ENCODE data around the gene ITGA3. TPM values are rescaled to one million over a fixed set of nuclear protein-coding genes. Genes with fewer than 3 reads are reported as not detected.

The ITGA3 gene
- total RNA-seq, 2 experiments from 2014 or later: 2.3 to 2.4 TPM

DNA sequence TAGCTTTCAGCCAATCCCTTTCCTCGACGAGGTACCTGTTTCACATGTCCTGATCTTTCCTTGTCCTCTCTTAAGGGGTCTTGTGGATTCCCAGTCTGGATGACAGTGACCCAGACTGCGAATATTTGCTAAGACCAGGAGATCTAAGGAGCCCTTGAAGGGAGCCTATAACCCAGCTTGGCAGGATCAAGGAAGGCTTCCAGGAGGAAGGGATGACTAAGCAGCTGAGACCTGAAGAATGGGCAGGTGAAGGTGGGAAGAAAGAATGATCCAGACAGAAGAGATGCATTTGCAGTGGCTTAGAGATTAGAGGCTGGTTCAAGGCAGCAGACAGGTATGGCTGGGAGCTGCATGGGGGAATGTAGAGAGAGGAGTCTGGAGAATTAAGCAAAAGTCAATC, 37.3 kb downstream of the ITGA3 start:
- Mint-ChIP-seq H3K4me3 (peak overlapping the region; percentile 96), H3K36me3 (ENCODE audit: low read depth) (peaks cover 18% of the 10 kb centered on the region), H3K4me1 (ENCODE audit: low read depth) (peaks cover 31% of the 10 kb centered on the region), H3K27ac (no peak overlapping the region), H3K9me3 (no peaks in the 10 kb centered on the region), H3K27me3 (no peaks in the 10 kb centered on the region)
- ChIA-PET POLR2A (interaction anchor here (1.2 to 1.5 kb wide), 2 partner anchors 22 to 59 kb away, joined by 4 to 5 read pairs; no protein-coding TSS in a partner anchor), CTCF (interaction anchor here (1.3 to 2.0 kb wide), 7 partner anchors 22 to 204 kb away, joined by 4 to 11 read pairs (median 6); partner anchors contain the start of gene ITGA3)
- TF ChIP-seq, protein P1, sequence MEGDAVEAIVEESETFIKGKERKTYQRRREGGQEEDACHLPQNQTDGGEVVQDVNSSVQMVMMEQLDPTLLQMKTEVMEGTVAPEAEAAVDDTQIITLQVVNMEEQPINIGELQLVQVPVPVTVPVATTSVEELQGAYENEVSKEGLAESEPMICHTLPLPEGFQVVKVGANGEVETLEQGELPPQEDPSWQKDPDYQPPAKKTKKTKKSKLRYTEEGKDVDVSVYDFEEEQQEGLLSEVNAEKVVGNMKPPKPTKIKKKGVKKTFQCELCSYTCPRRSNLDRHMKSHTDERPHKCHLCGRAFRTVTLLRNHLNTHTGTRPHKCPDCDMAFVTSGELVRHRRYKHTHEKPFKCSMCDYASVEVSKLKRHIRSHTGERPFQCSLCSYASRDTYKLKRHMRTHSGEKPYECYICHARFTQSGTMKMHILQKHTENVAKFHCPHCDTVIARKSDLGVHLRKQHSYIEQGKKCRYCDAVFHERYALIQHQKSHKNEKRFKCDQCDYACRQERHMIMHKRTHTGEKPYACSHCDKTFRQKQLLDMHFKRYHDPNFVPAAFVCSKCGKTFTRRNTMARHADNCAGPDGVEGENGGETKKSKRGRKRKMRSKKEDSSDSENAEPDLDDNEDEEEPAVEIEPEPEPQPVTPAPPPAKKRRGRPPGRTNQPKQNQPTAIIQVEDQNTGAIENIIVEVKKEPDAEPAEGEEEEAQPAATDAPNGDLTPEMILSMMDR (IDR thresholded peaks at IDR 0.05): no peak
- Histone ChIP-seq H3K9me3 (ENCODE audit: control insufficient read depth in 1 of 2, insufficient read depth in 1 of 2, low read length in 2 of 2) (no peaks in the 10 kb centered on the region), H3K4me1 (ENCODE audit: insufficient read depth, low read length) (peaks cover 25% of the 10 kb centered on the region), H3K4me3 (ENCODE audit: low read length) (no peak overlapping the region), H3K27ac (ENCODE audit: low read depth in 1 of 2, low read length in 2 of 2) (no peak overlapping the region), H3K27me3 (ENCODE audit: control insufficient read depth in 1 of 2, insufficient read depth in 2 of 2, low read length in 2 of 2) (no peaks in the 10 kb centered on the region), H3K36me3 (ENCODE audit: insufficient read depth, low read length) (peaks cover 9% of the 10 kb centered on the region)
- intact Hi-C loops (cut with DNase I, micrococcal nuclease): loop anchor here in 1 of 2 experiments (1.0 to 10.0 kb wide), 4 partner anchors 36 to 388 kb away; partner anchors contain the start of genes ITGA3, SLC35B1 and TMEM92
- DNase-seq: no peak
- no peak for ATAC-seq (ENCODE audit: poor library complexity)

DNA sequence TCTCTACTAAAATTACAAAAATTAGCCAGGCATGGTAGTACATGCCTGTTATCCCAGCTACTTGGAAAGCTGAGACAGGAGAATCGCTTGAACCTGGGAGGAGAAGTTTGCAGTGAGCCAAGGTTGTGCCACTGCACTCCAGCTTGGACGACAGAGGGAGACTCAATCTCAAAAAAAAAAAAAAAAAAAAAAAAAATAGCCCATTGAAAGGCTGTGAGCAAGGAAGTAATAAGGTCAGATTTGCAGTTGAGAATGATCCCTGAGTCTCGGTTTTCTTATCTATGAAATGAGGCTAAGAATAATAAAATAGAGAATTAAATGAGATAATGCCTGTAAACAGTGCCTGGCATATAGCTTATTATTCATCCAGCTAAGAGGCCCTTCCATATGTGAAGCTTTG, 37.9 kb downstream of the ITGA3 start:
- Histone ChIP-seq H3K27ac (ENCODE audit: low read depth in 1 of 2, low read length in 2 of 2) (peak overlapping the region in 1 of 2 donors; percentile 83), H3K9me3 (ENCODE audit: control insufficient read depth in 1 of 2, insufficient read depth in 1 of 2, low read length in 2 of 2) (no peaks in the 10 kb centered on the region), H3K4me3 (ENCODE audit: low read length) (no peak overlapping the region), H3K36me3 (ENCODE audit: insufficient read depth, low read length) (peaks cover 14% of the 10 kb centered on the region), H3K4me1 (ENCODE audit: insufficient read depth, low read length) (peaks cover 25% of the 10 kb centered on the region), H3K27me3 (ENCODE audit: control insufficient read depth in 1 of 2, insufficient read depth in 2 of 2, low read length in 2 of 2) (no peaks in the 10 kb centered on the region)
- Mint-ChIP-seq H3K9me3 (no peaks in the 10 kb centered on the region), H3K36me3 (ENCODE audit: low read depth) (peaks cover 23% of the 10 kb centered on the region), H3K27me3 (no peaks in the 10 kb centered on the region), H3K27ac (peak overlapping the region; percentile 88), H3K4me1 (ENCODE audit: low read depth) (peaks cover 31% of the 10 kb centered on the region), H3K4me3 (peak overlapping the region; percentile 96)
- ATAC-seq (ENCODE audit: poor library complexity) (no peak), DNase-seq (no peak)
- POLR2A ChIA-PET: interaction anchor here (0.8 to 1.5 kb wide), 13 partner anchors 10 to 1201 kb away, joined by 3 to 14 read pairs (median 4); partner anchors contain the start of genes ATP5MC1, ITGA3 and PPP1R9B
- CTCF ChIA-PET: interaction anchor here (0.6 to 2.0 kb wide), 23 partner anchors 9 to 686 kb away, joined by 3 to 17 read pairs (median 6); partner anchors contain the start of genes ITGA3, LRRC59 and SAMD14
- TF ChIP-seq, protein P1 (IDR thresholded peaks at IDR 0.05): no peak
- intact Hi-C loops (cut with DNase I, micrococcal nuclease): loop anchor here (1.0 to 10.0 kb wide), 5 partner anchors 37 to 389 kb away; partner anchors contain the start of genes ITGA3 (in 1 of the 2), SLC35B1 (in 1 of the 2) and TMEM92 (in 1 of the 2)

DNA sequence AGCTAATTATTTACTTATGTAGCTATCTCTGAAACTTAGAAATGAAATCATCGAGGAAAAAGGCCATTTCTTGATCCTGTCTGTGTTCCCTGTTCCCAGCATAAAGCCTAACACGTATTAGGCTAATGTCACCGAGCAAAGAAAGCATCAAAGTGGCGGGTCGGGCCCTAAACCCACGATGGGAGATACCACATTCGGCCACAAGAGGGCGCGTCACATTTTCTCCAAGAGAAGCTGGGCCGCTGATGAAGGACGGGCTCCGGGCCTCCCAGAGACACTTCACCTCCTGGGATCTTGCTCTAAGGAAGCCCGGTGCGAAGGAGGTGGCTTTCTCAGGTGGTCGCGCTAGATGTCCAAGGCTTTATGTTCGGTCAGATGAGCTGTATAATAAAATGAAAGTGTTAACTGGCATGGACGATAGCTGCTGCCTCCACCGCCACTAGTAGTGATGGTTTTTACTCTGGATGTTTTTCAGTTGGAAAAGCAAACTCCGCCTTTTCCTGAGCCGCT, 38.4 kb downstream of the ITGA3 start:
- CTCF ChIA-PET: interaction anchor here (0.6 to 2.0 kb wide), 27 partner anchors 9 to 686 kb away, joined by 3 to 17 read pairs (median 6); partner anchors contain the start of genes ITGA3, LRRC59 and SAMD14
- intact Hi-C loops (cut with DNase I, micrococcal nuclease): loop anchor here (1.0 to 10.0 kb wide), 5 partner anchors 37 to 389 kb away; partner anchors contain the start of genes ITGA3 (in 1 of the 2), SLC35B1 (in 1 of the 2) and TMEM92 (in 1 of the 2)
- no peaks in the 10 kb centered on the region for H3K27me3 ChIP-seq (ENCODE audit: control insufficient read depth in 1 of 2, insufficient read depth in 2 of 2, low read length in 2 of 2)

More for the DNA sequence above, 38.4 kb downstream of the ITGA3 start:
- H3K4me3 ChIP-seq (ENCODE audit: low read length): peak overlapping the region; percentile 92
- POLR2A ChIA-PET: interaction anchor here (0.8 to 1.5 kb wide), 16 partner anchors 9 to 1202 kb away, joined by 3 to 14 read pairs (median 4); partner anchors contain the start of genes ATP5MC1, ITGA3, PPP1R9B and XYLT2
- H3K27me3 Mint-ChIP-seq: no peaks in the 10 kb centered on the region
- H3K9me3 Mint-ChIP-seq: no peaks in the 10 kb centered on the region
- H3K36me3 Mint-ChIP-seq (ENCODE audit: low read depth): peaks cover 24% of the 10 kb centered on the region
- H3K27ac Mint-ChIP-seq: peak overlapping the region; percentile 88
- TF ChIP-seq, protein P1 (IDR thresholded peaks at IDR 0.05): peak; percentile 94
- H3K36me3 ChIP-seq (ENCODE audit: insufficient read depth, low read length): peaks cover 19% of the 10 kb centered on the region
- H3K9me3 ChIP-seq (ENCODE audit: control insufficient read depth in 1 of 2, insufficient read depth in 1 of 2, low read length in 2 of 2): no peaks in the 10 kb centered on the region
- peak overlapping the region; percentile 96 for H3K4me3 Mint-ChIP-seq
- H3K4me1 ChIP-seq (ENCODE audit: insufficient read depth, low read length): peaks cover 25% of the 10 kb centered on the region
- peak overlapping the region; percentile 71 to 83 for H3K27ac ChIP-seq (ENCODE audit: low read depth in 1 of 2, low read length in 2 of 2)
- H3K4me1 Mint-ChIP-seq (ENCODE audit: low read depth): peaks cover 31% of the 10 kb centered on the region
- ATAC-seq (ENCODE audit: poor library complexity) (peak; percentile 50), DNase-seq (peak; percentile 79 to 96 (median 91))

Measured in CD4-positive, alpha-beta T cell (primary cell).